ENCODE measurements around the gene TMEM143. TPM values are rescaled to one million over a fixed set of nuclear protein-coding genes. Genes with fewer than 3 reads are reported as not detected.
A peak's percentile ranks its signal among the peaks of the same experiment; 100 is the strongest.

The TMEM143 gene
- total RNA-seq: 105 TPM
- long read RNA-seq, transcript TMEM143-201 (8 exons, 2,560 nt): major isoform, 100 of 177 reads
- long read RNA-seq, transcript TMEM143-203 (7 exons, 2,272 nt): minor isoform, 19 of 177 reads
- long read RNA-seq, partial matches to known transcripts: 38 of 177 reads
- long read RNA-seq, other reads (novel, unspliced or antisense): 15 of 177 reads

- intact Hi-C loops (cut with DNase I): no loop called here
- ATAC-seq (ENCODE audit: poor library complexity): peak; percentile 94
- peak; percentile 99 for DNase-seq
Observed at GRCh38 chr19:48363810-48364597, at the start of gene TMEM143, which contains the start of gene SYNGR4. TSS of gene TMEM143 (minus strand) at chr19:48363940. CDS start at chr19:48363920, 20 bp downstream. TSS of gene SYNGR4 (plus strand) at chr19:48364367. CDS start at chr19:48365843, 1,476 bp downstream.

GRCh38 chr19:48405850-48406249 is 42.1 kb upstream of the TMEM143 start:
- no peak for DNase-seq
- no peak for ATAC-seq (ENCODE audit: poor library complexity)
- intact Hi-C loops (cut with DNase I): no loop called here

- ATAC-seq (ENCODE audit: poor library complexity): no peak
- no peak for DNase-seq
- intact Hi-C loops (cut with DNase I): no loop called here
Observed at GRCh38 chr19:48405010-48405659, 41.4 kb upstream of the TMEM143 start.

GRCh38 chr19:48403606-48404005 is 39.9 kb upstream of the TMEM143 start:
- intact Hi-C loops (cut with DNase I): no loop called here
- peak; percentile 52 for ATAC-seq (ENCODE audit: poor library complexity)
- DNase-seq: peak; percentile 49

- ATAC-seq (ENCODE audit: poor library complexity): no peak
- DNase-seq: no peak
- intact Hi-C loops (cut with DNase I): no loop called here
Observed at GRCh38 chr19:48401287-48401686, 37.5 kb upstream of the TMEM143 start.

GRCh38 chr19:48400018-48400742 is 36.4 kb upstream of the TMEM143 start:
- DNase-seq (peak; percentile 73), ATAC-seq (ENCODE audit: poor library complexity) (peak; percentile 57)
- intact Hi-C loops (cut with DNase I): no loop called here

GRCh38 chr19:48398375-48399235 is 34.9 kb upstream of the TMEM143 start:
- ATAC-seq (ENCODE audit: poor library complexity) (peak; percentile 73), DNase-seq (peak; percentile 86)
- intact Hi-C loops (cut with DNase I): no loop called here

- DNase-seq (no peak), ATAC-seq (ENCODE audit: poor library complexity) (no peak)
- intact Hi-C loops (cut with DNase I): no loop called here
Observed at GRCh38 chr19:48398102-48398374, 34.3 kb upstream of the TMEM143 start.

GRCh38 chr19:48397263-48398101 is 33.7 kb upstream of the TMEM143 start:
- intact Hi-C loops (cut with DNase I): no loop called here
- DNase-seq (no peak), ATAC-seq (ENCODE audit: poor library complexity) (no peak)

- intact Hi-C loops (cut with DNase I): no loop called here
- DNase-seq (no peak), ATAC-seq (ENCODE audit: poor library complexity) (no peak)
Observed at GRCh38 chr19:48396824-48397176, 33.1 kb upstream of the TMEM143 start.

GRCh38 chr19:48396016-48396823 is 32.5 kb upstream of the TMEM143 start:
- no peak for ATAC-seq (ENCODE audit: poor library complexity)
- intact Hi-C loops (cut with DNase I): no loop called here

GRCh38 chr19:48395499-48395898 is 31.8 kb upstream of the TMEM143 start:
- ATAC-seq (ENCODE audit: poor library complexity) (no peak), DNase-seq (no peak)
- intact Hi-C loops (cut with DNase I): no loop called here

More at GRCh38 chr19:48396016-48396823, 32.5 kb upstream of the TMEM143 start:
- no peak for DNase-seq

GRCh38 chr19:48395170-48395455 is 31.4 kb upstream of the TMEM143 start:
- intact Hi-C loops (cut with DNase I): no loop called here
- ATAC-seq (ENCODE audit: poor library complexity) (no peak), DNase-seq (no peak)

GRCh38 chr19:48394331-48395169 is 30.8 kb upstream of the TMEM143 start:
- ATAC-seq (ENCODE audit: poor library complexity) (no peak), DNase-seq (no peak)
- intact Hi-C loops (cut with DNase I): loop anchor here (5.0 kb wide), 1 partner anchor 77 kb away; no protein-coding TSS in a partner anchor

- peak; percentile 47 for DNase-seq
- ATAC-seq (ENCODE audit: poor library complexity): no peak
- intact Hi-C loops (cut with DNase I): loop anchor here (5.0 kb wide), 1 partner anchor 76 kb away; no protein-coding TSS in a partner anchor
Observed at GRCh38 chr19:48393559-48394330, 30.0 kb upstream of the TMEM143 start, which contains the start of gene GRIN2D. TSS of gene GRIN2D (plus strand) at chr19:48393668. CDS start at chr19:48398393, 4,725 bp downstream.

Measured in Right ventricle myocardium superior (tissue), 1 donor.